Keratinocyte (primary cell): ENCODE data around the gene MYOD1. TPM values are rescaled to one million over a fixed set of nuclear protein-coding genes. Genes with fewer than 3 reads are reported as not detected.

Experiments used
- DNase-seq: peaks from one replicate; pipeline ENCODE4 v3.0.0-alpha.2; 2011; ENCODE audit warnings: low read depth, missing footprints, low spot score
- FAIRE-seq: peaks from 2 replicates; lab custom pipeline; 2011; peaks lifted over from hg19 to GRCh38; lab: Jason Lieb, UNC
- H2AFZ ChIP-seq: 2 replicates; pipeline ENCODE4 v1.6.0; 2012; ENCODE audit warnings: low read length, control low read depth, inconsistent platforms; ENCODE audit not compliant: control insufficient read depth
- H3K27ac ChIP-seq: 2 replicates; pipeline ENCODE4 v1.5.1; 2011; ENCODE audit warnings: low read length; ENCODE audit not compliant: control insufficient read depth, insufficient read depth
- H3K27me3 ChIP-seq: 3 replicates; pipeline ENCODE4 v1.6.0; 2011; ENCODE audit warnings: low read length; ENCODE audit not compliant: control insufficient read depth, insufficient read depth; ENCODE audit errors: extremely low read depth
- H3K36me3 ChIP-seq, 2 experiments: 2 replicates in 1 of 2; 3 replicates in 1 of 2; pipeline ENCODE4 v1.5.1; 2011; ENCODE audit warnings: low read length in 2 of 2, mild to moderate bottlenecking in 1 of 2; ENCODE audit not compliant: control insufficient read depth in 2 of 2, insufficient read depth in 2 of 2; ENCODE audit errors: extremely low read depth in 1 of 2
- H3K4me1 ChIP-seq: 3 replicates; pipeline ENCODE4 v1.5.1; 2011; ENCODE audit warnings: low read length; ENCODE audit not compliant: control insufficient read depth, insufficient read depth; ENCODE audit errors: extremely low read depth
- H3K4me2 ChIP-seq: 3 replicates; pipeline ENCODE4 v1.6.0; 2011; ENCODE audit warnings: low read depth, low read length; ENCODE audit not compliant: control insufficient read depth, insufficient read depth; ENCODE audit errors: extremely low read depth
- H3K4me3 ChIP-seq, 3 experiments: fragments of 200-600 bp in 1 of 3; sonication (generic) in 1 of 3; 2 replicates in 2 of 3; 3 replicates in 1 of 3; pipeline ENCODE4 v1.5.1; 2011 to 2016; ENCODE audit warnings: low read length in 3 of 3, mild to moderate bottlenecking in 3 of 3, control low read depth in 2 of 3, inconsistent platforms in 1 of 3, low read depth in 1 of 3, mixed read lengths in 1 of 3, mixed run types in 1 of 3, moderate library complexity in 1 of 3; ENCODE audit not compliant: control insufficient read depth in 2 of 3, insufficient read depth in 2 of 3; ENCODE audit errors: extremely low read depth in 1 of 3
- H3K79me2 ChIP-seq: 2 replicates; pipeline ENCODE4 v1.6.0; 2012; ENCODE audit warnings: low read length; ENCODE audit not compliant: control insufficient read depth, insufficient read depth
- H3K9ac ChIP-seq: 3 replicates; pipeline ENCODE4 v1.6.0; 2011; ENCODE audit warnings: low read length; ENCODE audit not compliant: control insufficient read depth, insufficient read depth; ENCODE audit errors: extremely low read depth
- H3K9me1 ChIP-seq: 3 replicates; pipeline ENCODE4 v1.6.0; 2011; ENCODE audit warnings: low read length; ENCODE audit not compliant: control insufficient read depth, insufficient read depth; ENCODE audit errors: extremely low read depth
- H3K9me3 ChIP-seq: 2 replicates; pipeline ENCODE4 v1.5.1; 2012; ENCODE audit warnings: low read depth, low read length; ENCODE audit not compliant: control insufficient read depth
- H4K20me1 ChIP-seq: 3 replicates; pipeline ENCODE4 v1.6.0; 2011; ENCODE audit warnings: low read length; ENCODE audit not compliant: control insufficient read depth, insufficient read depth; ENCODE audit errors: extremely low read depth
- EZH2 ChIP-seq: IDR thresholded peaks from one replicate; pipeline ENCODE4 v1.6.1; 2012; ENCODE audit warnings: inconsistent platforms, mild to moderate bottlenecking, low read length, moderate library complexity
- dilution Hi-C: fragments of 300-500 bp; cut with MboI; formaldehyde crosslinking; loops from one replicate; pipeline ENCODE4 v1.7.0; 2020; ENCODE audit warnings: low sequenced_read_pairs; ENCODE audit not compliant: extremely low pct_ligation_motif_present
- polyA plus RNA-seq, 5 experiments: library from polyadenylated mRNA; depleted of rRNA in 3 of 5; stranded (reverse) in 3 of 5; stranded (forward) in 1 of 5; unstranded in 1 of 5; fragments of >200 nt; gene quantifications; 1 replicate in 1 of 5; 2 replicates in 3 of 5; 3 replicates in 1 of 5; pipeline versions ENCODE4 v1.2.1 to v1.2.3, GENCODE V29; 2011 to 2012; ENCODE audit warnings: missing spikeins in 2 of 5, low read depth in 1 of 5, low replicate concordance in 1 of 5
- TF ChIP-seq, protein P1 (sequence below), 3 experiments: IDR thresholded peaks in 1 of 3; conservative IDR thresholded peaks in 1 of 3; optimal IDR thresholded peaks in 1 of 3; 2 replicates in 2 of 3; 3 replicates in 1 of 3; pipeline versions ENCODE3 to v1.5.1; 2011; ENCODE audit warnings: low read length in 3 of 3, mild to moderate bottlenecking in 3 of 3, moderate library complexity in 2 of 3, control low read depth in 1 of 3, inconsistent platforms in 1 of 3; ENCODE audit not compliant: insufficient read depth in 2 of 3; ENCODE audit errors: extremely low read depth in 1 of 3

MYOD1 gene
- polyA plus RNA-seq, 1 donor (not counting 4 experiments of a cell fraction or from before 2014, with no cell fraction given), result not detected

DNA sequence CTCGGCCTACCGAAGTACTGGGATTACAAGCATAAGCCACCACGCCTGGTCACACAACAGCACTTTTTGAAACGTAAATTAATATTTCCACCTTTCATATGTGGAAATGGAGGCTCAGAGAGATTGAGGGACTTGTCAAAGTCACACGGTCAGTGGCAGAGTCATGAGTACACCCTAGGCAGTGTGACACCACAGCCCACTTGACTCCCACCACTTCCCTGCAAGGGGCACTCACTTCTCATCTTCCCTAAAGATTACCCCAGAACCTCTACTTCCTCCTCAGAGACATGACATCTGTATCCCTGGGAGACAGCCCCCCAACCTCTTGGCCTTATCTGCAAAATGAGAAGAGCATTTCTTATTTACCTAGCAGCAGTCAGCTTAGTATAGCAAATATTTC, 16.5 kb upstream of the MYOD1 start:
- dilution Hi-C loops, result no loop called here
- Histone ChIP-seq H3K36me3 (no peaks in the 10 kb centered on the region), H3K79me2 (no peaks in the 10 kb centered on the region), H3K27ac (no peak overlapping the region), H3K4me3 (no peak overlapping the region), H2AFZ (no peak overlapping the region), H3K9me1 (no peaks in the 10 kb centered on the region), H3K9ac (no peak overlapping the region), H3K9me3 (no peaks in the 10 kb centered on the region), H3K4me1 (no peaks in the 10 kb centered on the region), H4K20me1 (no peaks in the 10 kb centered on the region), H3K4me2 (no peak overlapping the region), H3K27me3 (no peaks in the 10 kb centered on the region)
- TF ChIP-seq, protein P1, sequence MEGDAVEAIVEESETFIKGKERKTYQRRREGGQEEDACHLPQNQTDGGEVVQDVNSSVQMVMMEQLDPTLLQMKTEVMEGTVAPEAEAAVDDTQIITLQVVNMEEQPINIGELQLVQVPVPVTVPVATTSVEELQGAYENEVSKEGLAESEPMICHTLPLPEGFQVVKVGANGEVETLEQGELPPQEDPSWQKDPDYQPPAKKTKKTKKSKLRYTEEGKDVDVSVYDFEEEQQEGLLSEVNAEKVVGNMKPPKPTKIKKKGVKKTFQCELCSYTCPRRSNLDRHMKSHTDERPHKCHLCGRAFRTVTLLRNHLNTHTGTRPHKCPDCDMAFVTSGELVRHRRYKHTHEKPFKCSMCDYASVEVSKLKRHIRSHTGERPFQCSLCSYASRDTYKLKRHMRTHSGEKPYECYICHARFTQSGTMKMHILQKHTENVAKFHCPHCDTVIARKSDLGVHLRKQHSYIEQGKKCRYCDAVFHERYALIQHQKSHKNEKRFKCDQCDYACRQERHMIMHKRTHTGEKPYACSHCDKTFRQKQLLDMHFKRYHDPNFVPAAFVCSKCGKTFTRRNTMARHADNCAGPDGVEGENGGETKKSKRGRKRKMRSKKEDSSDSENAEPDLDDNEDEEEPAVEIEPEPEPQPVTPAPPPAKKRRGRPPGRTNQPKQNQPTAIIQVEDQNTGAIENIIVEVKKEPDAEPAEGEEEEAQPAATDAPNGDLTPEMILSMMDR (optimal IDR thresholded peaks at IDR 0.05 in 1 of 3, IDR thresholded peaks at IDR 0.05 in 1 of 3, conservative IDR thresholded peaks at IDR 0.05 in 1 of 3; ENCODE audit: extremely low read depth in 1 of 3, insufficient read depth in 2 of 3, low read length in 3 of 3), result no peak
- TF ChIP-seq EZH2, result no peak
- no peak for FAIRE-seq
- no peak for DNase-seq

DNA sequence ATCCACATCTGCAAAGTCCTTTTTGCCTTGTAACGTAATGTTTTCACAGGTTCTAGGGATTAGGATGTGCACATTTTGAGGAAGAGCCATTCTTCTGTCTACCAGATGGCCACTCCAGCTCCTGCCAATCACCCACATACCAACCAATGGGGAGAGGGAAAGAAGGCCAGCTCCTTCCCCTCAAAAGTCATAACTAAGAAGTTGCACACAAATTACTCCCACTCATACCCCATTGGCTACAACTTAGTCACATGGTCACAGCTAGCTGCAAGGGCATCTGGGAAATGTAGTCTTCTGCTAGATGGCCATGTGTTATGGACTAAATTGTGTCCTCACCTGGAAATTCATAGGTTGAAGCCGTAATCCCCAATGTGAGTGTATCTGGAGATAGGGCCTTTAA, 15.4 kb upstream of the MYOD1 start:
- H3K4me3 ChIP-seq, result no peak overlapping the region
- H3K4me1 ChIP-seq, result no peaks in the 10 kb centered on the region
- H2AFZ ChIP-seq, result no peak overlapping the region
- no peaks in the 10 kb centered on the region for H3K79me2 ChIP-seq
- no peaks in the 10 kb centered on the region for H4K20me1 ChIP-seq
- FAIRE-seq (no peak), DNase-seq (no peak)
- H3K27me3 ChIP-seq, result no peaks in the 10 kb centered on the region
- no peaks in the 10 kb centered on the region for H3K9me3 ChIP-seq
- no peak overlapping the region for H3K4me2 ChIP-seq
- H3K9me1 ChIP-seq, result no peaks in the 10 kb centered on the region
- TF ChIP-seq, protein P1 (optimal IDR thresholded peaks at IDR 0.05 in 1 of 3, IDR thresholded peaks at IDR 0.05 in 1 of 3, conservative IDR thresholded peaks at IDR 0.05 in 1 of 3; ENCODE audit: extremely low read depth in 1 of 3, insufficient read depth in 2 of 3, low read length in 3 of 3), result no peak
- TF ChIP-seq EZH2, result no peak
- H3K9ac ChIP-seq, result no peak overlapping the region
- H3K36me3 ChIP-seq, result no peaks in the 10 kb centered on the region
- dilution Hi-C loops, result no loop called here
- no peak overlapping the region for H3K27ac ChIP-seq
